Vagina (tissue), 2 donors: Measurements from ENCODE around the gene CWH43.

Experiments
- POLR2A ChIP-seq, 2 donors: fragments of 450-650 bp; IDR thresholded peaks; one replicate each; pipeline ENCODE4 v1.6.1; 2017; ENCODE audit warnings: antibody characterized with exemption in 2 of 2, mild to moderate bottlenecking in 2 of 2, moderate library complexity in 2 of 2
- POLR2AphosphoS5 ChIP-seq, 2 donors: sonication (generic); formaldehyde crosslinking; IDR thresholded peaks; one replicate each; pipeline ENCODE4 v1.9.0; 2017; ENCODE audit warnings: antibody characterized with exemption in 2 of 2, mild to moderate bottlenecking in 2 of 2, low read depth in 1 of 2; ENCODE audit not compliant: insufficient read depth in 1 of 2
- TF ChIP-seq, protein P1 (sequence below), 3 experiments: fragments of 450-650 bp in 2 of 3; fragments of 200-600 bp in 1 of 3; sonication (generic) in 1 of 3; IDR thresholded peaks; one replicate each; pipeline ENCODE4 v1.5.1; 2017 to 2019; ENCODE audit warnings: antibody characterized with exemption in 3 of 3, mild to moderate bottlenecking in 2 of 3, moderate library complexity in 2 of 3

GRCh38 chr4:48979914-48980579 is 6.0 kb upstream of the CWH43 start:
- TF ChIP-seq, protein P1, sequence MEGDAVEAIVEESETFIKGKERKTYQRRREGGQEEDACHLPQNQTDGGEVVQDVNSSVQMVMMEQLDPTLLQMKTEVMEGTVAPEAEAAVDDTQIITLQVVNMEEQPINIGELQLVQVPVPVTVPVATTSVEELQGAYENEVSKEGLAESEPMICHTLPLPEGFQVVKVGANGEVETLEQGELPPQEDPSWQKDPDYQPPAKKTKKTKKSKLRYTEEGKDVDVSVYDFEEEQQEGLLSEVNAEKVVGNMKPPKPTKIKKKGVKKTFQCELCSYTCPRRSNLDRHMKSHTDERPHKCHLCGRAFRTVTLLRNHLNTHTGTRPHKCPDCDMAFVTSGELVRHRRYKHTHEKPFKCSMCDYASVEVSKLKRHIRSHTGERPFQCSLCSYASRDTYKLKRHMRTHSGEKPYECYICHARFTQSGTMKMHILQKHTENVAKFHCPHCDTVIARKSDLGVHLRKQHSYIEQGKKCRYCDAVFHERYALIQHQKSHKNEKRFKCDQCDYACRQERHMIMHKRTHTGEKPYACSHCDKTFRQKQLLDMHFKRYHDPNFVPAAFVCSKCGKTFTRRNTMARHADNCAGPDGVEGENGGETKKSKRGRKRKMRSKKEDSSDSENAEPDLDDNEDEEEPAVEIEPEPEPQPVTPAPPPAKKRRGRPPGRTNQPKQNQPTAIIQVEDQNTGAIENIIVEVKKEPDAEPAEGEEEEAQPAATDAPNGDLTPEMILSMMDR (IDR thresholded peaks at IDR 0.05): no peak
- TF ChIP-seq POLR2AphosphoS5 (IDR thresholded peaks at IDR 0.05; ENCODE audit: insufficient read depth in 1 of 2, low read depth in 1 of 2) (peak in 1 of 2 donors; percentile 15), POLR2A (IDR thresholded peaks at IDR 0.05) (no peak)
